ENCODE measurements around the gene SURF4. TPM values are rescaled to one million over a fixed set of nuclear protein-coding genes. Genes with fewer than 3 reads are reported as not detected.
"Not testable (repeated sequence)": the region's sequence is repeated elsewhere in the genome, so short reads cannot be mapped to it uniquely, and the experiment has no call there.

SURF4 gene
- polyA plus RNA-seq, 3 donors = 161 to 181 (median 175) TPM

DNA sequence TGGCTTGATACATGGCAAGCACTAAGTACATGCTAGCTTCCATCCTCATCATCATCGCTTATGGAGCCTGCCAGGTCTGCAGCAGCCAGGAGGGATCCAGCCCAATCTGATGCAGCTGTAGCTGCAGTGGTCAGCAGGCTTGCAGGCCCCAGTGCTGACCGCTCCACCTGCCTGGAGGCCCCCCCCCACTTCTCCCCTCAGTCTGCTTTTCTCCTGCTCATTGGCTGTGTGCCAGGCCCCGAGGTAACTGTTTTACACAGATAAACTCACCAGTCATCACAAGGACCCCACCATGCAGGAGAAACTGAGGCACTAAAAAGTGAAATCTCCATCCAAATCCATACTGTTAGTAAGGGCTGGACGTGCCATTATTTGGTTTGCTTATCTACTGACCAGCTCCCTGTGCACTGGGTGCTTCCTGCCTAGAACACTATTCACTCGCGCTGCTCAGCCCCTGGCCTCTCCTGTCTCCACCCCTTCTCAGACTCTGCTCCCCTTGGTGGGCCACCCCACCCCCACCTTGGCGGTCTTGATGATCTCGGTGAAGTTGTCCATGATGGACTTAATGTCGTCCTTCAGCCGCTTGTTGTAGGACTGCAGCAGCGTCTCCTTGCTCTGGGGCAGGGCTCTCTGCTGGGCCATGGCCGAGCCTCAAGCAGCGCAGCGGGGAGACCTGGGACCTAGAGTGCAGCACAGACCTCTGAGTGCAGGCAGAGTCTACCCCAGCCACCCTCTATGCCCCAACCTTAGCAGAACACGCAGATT, 29.7 kb downstream of the SURF4 start:
- no peak for DNase-seq (ENCODE audit: extremely low read depth in 1 of 11, low read depth in 9 of 11, low spot score in 4 of 11)

DNA sequence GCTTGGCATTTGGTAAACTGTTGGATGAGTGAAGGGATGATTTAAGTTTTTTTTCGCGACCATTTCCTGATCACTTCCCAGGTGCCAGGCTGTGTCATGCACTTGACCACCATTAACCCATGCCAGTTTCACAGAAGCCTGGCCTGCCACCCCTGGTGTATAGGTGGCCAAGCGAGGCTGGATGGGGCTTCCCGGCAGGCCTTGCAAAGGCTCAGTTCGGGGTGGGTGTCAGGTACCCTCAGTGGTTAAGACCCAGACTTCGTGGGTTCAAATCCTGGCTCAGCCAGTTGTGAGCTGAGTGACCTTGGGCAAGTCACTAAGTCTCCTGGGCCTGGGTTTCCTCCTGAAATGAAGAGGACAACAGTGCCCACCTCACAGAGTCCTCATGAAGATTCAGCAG, 30.3 kb downstream of the SURF4 start:
- DNase-seq (ENCODE audit: extremely low read depth in 1 of 11, low read depth in 9 of 11, low spot score in 4 of 11) = no peak

DNA sequence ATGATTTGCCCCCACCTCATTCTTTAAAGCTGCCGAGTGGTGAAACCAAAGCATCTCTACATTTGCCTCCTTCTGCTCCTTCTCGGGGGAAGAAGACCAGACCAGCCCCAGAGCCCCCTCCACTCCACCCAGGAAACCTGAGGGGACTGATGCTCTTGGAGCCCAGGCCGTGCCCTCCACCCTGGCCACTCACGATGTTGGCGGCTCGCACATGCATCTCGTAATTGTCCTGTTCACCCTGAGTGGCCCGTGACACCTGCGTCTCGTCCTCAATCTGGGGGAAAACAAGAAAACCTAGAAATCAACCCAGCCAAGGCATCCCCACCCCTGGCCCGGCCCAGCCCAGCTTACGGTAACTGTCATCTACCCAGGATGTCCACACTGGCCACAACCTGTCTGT, 30.9 kb downstream of the SURF4 start:
- DNase-seq (ENCODE audit: extremely low read depth in 1 of 11, low read depth in 9 of 11, low spot score in 4 of 11) = no peak

DNA sequence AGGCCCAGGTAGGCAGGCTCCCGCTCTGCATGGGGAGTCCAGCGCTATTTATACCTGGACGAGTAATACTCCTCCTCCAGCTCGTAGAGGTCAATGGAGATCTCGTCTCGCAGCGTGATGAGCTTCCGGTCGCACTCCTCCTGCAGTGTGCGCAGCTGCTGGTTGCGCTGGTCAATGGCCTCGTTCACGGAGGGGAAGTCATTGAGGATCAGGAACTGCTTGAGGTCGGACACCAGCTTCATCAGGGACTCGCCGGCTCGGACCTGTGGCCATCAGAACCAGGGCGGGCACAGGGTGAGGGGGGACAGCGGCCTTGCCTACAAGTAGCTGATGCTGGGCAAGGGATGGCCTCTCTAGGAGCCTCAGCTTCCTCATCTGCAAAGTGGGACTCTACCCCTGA, 31.8 kb downstream of the SURF4 start:
- no peak for DNase-seq (ENCODE audit: extremely low read depth in 1 of 11, low read depth in 9 of 11, low spot score in 4 of 11)

DNA sequence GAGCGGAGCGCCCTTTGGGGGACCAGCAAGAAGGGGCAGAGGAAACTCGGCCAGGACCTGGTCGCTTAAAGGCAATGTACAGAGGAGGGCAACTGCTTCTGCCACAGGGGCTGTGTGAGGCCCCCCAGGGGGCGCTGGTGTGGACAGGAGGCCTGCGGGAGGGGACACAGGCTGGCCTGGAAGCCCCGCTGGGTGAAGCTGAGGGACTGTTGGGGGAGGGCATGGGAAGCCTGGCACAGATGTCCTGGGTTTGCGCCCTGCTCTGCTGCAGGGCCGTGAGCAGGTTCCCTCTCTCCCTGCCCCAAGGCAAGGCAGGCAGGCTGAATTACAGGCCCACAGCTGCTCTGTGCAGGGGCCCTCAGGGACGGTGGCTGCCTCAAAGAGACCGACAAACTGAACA, 33.3 kb downstream of the SURF4 start:
- DNase-seq (ENCODE audit: extremely low read depth in 1 of 11, low read depth in 9 of 11, low spot score in 4 of 11) = no peak

DNA sequence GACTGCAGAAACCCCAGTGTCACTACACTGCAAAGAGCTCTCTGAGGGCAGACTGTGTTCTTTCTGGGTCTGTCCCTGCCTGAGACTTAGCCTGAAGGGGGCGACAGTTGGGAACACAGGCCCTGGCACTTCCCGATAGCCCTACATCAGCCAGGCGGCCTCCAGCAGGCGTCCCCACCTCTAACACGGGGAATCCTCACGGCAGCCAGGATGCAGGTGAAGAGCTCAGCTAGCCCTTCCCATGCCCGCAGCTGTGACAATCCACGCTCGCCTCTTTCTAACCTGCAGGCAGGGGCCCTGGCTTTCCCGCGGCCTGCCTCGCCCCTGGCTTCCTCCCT, 33.8 kb downstream of the SURF4 start:
- no peak for DNase-seq (ENCODE audit: extremely low read depth in 1 of 11, low read depth in 9 of 11, low spot score in 4 of 11)

DNA sequence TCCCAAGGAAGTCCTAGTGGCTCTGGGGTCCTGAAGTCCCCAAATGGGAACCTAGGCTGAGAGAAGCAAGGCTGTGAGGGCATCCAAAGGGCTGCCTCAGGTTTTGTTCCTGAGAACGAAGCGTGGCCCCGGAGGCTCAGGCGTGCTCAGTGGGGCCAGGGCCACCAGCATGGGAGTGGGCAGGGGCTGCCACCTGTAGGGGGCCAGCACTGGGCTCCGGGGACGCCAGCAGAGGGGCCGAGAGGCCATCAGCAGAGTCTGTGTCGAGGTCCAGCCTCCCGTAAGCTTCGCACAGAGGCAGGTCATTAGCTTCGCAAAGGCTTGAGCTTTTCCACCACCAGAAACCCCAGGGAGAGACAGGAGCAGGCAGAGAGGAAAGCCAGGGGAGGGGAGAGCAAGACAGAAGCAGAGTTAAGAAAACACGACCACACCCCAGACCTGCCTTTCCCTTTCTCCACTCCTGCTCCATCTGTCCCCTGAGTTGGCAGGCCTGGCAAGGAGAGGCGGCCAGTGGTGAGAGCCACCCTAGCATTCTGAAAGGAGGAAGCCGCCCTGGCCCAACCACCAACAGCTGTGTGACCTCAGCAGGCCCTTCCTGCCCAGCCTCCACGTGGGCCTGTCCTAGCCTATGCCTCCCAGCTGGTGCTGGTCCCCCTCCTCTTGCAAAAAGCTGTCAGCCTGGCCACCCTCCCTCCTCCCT, 34.3 kb downstream of the SURF4 start:
- DNase-seq (ENCODE audit: extremely low read depth in 1 of 11, low read depth in 9 of 11, low spot score in 4 of 11) = no peak

DNA sequence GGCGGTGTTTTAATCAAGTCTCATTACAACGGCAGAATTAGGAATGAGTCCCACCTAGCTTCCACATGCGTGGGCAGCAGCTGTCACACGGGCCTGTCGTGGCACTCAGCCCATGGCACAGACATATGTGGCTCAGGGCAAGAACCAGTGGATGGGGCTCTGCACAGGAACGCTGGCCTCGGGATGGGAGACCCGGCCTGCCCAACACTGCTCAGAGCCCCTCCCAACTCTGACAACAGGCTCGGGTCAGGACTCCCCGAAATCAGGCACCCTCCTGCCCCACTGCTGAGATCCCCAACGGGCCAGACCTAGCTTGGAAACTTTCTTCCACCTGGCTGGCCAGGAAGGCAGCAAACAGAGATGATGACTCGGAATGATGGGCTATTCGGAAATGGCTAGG, 34.9 kb downstream of the SURF4 start:
- DNase-seq (ENCODE audit: extremely low read depth in 1 of 11, low read depth in 9 of 11, low spot score in 4 of 11) = no peak

DNA sequence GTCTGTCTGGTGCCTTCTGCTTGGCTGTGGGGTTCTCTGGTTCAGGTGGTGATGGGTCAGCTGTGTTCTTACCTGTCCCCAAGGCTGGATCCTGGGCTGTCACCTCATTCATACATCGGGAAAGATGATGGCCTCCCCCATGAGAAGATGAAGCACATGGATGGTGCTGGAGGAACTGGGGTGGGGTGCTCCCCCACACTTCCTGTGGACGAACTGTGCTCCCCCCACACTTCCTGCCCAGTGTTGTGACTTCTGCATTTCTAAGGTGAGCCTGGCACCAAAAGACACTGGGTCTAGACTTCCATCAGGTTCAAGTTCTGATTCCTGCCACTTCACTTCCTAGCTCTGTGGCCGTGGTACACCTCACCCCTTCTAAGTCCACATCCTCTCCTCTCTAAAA, 35.6 kb downstream of the SURF4 start:
- no peak for DNase-seq (ENCODE audit: extremely low read depth in 1 of 11, low read depth in 9 of 11, low spot score in 4 of 11)

DNA sequence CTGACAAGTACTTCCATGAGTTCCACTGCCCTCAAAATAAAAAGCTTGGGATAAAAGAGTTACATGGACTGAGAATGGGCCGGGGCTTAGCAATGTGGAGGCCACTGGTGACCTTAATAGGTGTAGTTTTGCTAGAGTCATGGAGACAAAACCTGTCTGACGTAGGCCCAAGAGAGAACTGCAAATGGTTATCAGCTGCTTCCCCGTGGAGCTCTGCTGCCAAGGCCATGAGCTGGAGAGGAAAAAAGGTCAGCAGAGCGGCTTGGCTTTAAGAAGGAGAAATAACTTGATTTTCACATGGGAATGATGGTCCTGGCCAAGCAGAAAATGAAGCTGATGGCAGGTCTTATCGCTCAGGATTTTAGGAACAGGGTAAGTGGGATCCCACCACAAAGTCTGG, 36.2 kb downstream of the SURF4 start:
- no peak for DNase-seq (ENCODE audit: extremely low read depth in 1 of 11, low read depth in 9 of 11, low spot score in 4 of 11)

DNA sequence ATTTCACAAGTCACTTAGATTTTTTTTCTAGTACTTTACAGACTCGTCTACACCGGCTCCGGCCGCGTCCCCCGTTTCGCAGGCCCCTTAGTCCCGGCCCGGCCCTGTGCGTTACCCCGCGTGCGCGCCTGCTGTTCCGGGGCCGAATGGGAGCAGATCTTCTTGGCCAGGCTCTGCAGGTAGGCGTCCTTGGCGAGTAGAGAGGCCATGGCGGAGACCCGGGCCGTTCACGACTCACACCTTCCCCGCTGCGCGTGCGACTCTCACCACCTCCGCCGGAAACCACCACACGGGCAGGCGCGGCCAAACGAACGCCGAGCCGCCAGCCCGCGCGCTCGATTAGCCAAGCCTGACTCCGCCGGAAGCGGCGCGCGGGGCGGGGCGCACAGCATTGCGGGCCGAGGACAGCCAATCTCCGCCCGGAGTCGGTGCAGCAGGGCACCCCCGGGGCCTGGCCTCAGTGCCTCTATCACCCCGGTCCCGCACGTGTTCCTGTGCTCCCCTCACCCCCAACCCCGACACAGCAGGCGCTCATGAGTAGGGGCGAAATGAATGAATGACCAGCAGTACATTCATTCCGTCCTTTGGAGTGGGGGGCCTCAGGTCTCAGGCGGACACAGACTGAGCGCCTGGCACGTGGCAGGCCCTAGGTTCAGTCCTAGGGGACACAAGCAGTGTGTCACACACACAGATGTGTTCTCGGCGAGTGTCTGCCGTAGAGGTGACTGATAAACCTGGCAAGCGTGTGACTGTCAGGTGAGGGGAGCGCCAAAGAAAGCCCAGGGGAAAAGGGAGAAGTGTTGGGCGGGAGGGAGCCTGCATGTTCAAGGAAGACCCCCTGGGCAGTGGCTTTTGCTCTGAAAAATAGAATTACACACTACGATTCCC, 39.7 kb downstream of the SURF4 start, which contains the start of gene SURF6:
Gene SURF6, minus strand, starts transcription at position 265 of the 888 bp plus-strand sequence. Its CDS starts 56 bp downstream, at position 209.
- DNase-seq (ENCODE audit: extremely low read depth in 1 of 11, low read depth in 9 of 11, low spot score in 4 of 11) = peak; percentile 64 to 90 (median 81)

DNA sequence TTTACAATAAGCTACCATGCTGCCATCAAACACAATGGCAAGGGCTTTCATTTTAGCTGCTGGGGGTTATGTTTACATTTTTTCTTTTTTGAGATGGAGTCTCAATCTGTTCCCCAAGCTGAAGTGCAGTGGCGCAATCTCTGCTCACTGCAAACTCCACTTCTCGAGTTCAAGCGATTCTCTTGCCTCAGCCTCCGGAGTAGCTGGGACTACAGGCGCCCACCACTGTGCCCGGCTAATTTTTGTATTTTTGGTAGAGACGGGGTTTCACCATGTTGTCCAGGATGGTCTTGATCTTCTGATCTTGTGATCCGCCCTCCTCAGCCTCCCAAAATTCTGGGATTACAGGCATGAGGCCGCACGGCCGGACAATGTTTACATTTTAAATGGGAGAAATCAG, 41.0 kb downstream of the SURF4 start:
- DNase-seq (ENCODE audit: extremely low read depth in 1 of 11, low read depth in 9 of 11, low spot score in 4 of 11) = not testable (repeated sequence)

DNA sequence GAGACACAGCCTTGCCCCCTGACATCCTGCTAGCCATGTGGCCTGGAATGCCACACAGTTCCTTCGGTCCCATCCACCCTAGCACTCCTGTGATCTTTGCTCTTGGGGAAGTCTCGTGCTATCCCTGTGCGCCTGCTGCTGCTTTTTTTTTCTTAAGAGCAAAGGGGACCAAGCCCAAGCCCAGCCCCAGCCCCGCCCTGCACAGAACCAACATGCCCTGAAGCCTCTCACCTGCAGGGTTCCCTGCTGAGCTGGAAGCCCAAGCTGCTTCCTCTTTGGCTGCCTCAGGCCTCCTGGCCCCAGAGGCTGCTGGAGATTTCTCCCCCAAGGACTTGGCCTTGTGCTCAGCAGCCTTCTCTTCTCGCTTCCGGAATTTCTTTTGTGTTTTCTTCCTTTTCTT, 41.7 kb downstream of the SURF4 start:
- DNase-seq (ENCODE audit: extremely low read depth in 1 of 11, low read depth in 9 of 11, low spot score in 4 of 11) = no peak

DNA sequence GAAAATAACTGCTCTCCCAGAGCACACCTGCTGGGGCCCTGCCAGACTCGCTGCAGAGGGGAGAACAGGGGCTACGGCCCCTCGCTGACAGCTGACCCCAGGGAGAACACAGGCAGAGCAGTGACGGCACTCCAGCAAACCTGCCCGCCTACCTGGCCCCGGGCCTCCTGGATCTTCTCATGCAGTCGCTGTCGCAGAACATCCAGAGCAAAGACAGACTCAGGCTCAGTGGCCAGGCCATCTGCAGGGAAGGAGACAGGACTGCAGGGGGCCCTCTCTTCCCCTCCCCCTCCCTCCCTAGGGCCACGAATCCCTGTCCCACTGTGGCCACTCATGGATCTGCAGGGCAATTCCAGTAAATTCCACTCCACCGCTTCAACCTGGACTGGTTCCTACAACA, 42.3 kb downstream of the SURF4 start:
- DNase-seq (ENCODE audit: extremely low read depth in 1 of 11, low read depth in 9 of 11, low spot score in 4 of 11) = no peak

DNA sequence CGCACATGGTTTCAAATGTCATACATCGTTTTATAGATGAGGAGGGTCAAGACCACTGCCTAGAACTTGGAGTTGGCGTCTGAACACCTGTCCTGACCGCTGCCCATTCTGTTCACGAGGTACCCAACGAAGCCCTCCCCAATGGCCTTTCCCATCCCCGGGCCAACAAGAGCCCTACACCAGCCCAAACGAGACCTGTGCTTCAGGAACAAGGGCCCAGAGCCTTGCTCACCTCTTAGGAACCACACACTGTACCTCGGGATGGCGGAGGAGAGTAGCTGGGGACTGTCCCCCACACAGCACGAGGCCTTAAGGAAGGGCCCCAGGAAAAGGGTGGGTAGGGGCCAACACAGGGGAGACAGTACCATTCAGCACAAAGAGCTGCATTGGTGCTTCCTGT, 42.8 kb downstream of the SURF4 start:
- no peak for DNase-seq (ENCODE audit: extremely low read depth in 1 of 11, low read depth in 9 of 11, low spot score in 4 of 11)

DNA sequence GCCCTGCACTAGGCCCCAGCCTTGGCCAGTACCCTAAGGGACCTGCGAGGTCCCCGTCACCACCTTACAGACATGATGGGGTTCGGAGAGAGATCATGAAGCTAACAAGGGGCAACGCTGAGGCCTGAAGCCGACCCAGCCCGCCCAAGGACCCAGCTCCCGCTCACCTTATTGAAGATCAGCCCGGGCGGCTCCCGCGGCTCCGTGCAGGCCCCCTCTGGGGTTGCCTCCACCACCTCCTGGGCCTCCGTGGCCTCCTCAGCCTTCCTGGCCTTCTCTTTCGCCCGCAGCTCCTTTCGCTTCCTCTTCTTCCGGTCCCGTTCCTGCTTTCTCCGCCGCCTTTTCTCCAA, 43.5 kb downstream of the SURF4 start:
- DNase-seq (ENCODE audit: extremely low read depth in 1 of 11, low read depth in 9 of 11, low spot score in 4 of 11) = no peak

DNA sequence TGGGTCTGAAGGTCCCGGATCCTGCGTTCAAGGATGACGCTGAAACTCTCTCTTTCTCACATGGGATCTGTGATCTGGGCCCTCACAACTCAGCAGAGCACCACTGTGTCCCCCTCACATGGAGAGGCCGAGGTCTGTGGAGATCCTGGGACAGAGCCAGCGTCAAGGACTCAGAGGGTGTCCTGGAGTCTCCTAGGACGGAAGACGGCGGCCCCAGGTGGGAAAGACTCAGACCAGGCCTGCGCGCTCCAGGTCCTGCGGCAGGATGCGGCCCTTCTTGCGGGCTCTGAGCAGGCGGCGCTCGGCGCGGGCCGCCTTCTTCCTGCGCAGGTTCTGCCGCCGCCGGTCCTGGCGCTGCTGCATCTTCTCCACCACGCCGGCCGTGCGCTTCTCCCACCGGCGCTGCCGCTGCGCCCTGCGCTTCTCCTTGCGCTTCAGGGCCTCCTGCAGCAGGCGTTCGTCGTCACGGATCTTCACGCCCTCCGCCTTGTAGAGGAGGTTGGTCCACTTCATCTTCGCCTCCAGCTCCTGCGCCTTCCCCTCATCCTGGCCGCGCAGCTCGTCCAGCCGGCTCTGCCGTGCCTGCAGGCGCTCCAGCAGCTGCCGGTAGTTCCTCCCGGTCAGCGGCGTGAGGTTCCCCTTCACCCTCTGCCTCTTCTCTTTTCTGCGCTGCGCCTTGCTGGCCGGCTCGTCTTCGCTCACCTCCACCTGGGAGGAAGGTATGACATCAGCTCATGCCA, 44.0 kb downstream of the SURF4 start:
- DNase-seq (ENCODE audit: extremely low read depth in 1 of 11, low read depth in 9 of 11, low spot score in 4 of 11) = no peak

DNA sequence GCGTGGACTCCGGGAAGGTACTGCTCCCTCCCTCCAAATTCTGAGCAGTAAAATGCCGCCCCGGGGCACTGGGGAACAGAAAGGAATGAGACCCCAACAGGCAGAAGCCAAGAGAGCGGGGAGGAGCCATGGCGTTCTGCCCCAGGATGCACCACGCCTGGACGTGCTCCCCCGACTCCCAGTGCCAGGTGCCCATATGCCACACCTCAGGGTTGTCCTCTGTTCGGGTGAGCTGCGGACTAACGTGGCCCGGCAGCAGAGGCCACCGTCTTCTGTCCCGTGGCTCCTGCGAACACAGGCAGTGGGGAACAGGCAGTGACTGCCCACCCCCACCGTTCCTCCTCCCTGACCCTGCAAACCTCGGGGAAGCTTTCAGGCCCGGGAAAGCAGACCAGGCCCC, 44.6 kb downstream of the SURF4 start:
- no peak for DNase-seq (ENCODE audit: extremely low read depth in 1 of 11, low read depth in 9 of 11, low spot score in 4 of 11)
